ENCODE results near the gene PRDM11.

PRDM11 gene

GRCh38 chr11:45169310-45170072 lies 23.1 kb downstream of the PRDM11 start:
- H3K4me3 Mint-ChIP-seq = no peak overlapping the region
- no peaks in the 10 kb centered on the region for H3K9me3 Mint-ChIP-seq
- no peaks in the 10 kb centered on the region for H3K36me3 Mint-ChIP-seq (ENCODE audit: low read depth)
- H3K4me1 Mint-ChIP-seq (ENCODE audit: low read depth) = no peaks in the 10 kb centered on the region
- no peaks in the 10 kb centered on the region for H3K27me3 Mint-ChIP-seq (ENCODE audit: low read depth)
- no peak overlapping the region for H3K27ac Mint-ChIP-seq

DNA sequence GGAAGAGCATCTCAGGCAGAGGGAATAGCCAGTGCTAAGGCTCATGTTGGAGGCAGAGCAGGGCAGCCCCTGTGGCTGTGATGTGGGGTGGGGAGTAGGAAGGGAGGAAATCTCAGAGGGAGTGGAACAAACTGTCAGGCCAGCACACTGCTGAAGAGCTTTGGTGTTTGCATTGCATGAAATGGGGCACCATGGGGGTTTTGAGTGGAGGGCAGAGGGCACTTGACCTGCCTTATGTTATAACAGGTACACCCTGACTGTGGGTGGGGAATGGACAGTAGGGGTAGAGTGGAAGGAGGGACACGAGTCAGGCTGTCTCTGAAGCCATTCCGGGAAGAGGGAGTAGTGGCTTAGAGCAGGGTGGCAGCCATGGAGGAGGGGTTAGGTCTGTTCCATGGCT lies 24.0 kb downstream of the PRDM11 start:
- Mint-ChIP-seq H3K4me1 (ENCODE audit: low read depth) (no peaks in the 10 kb centered on the region), H3K27me3 (ENCODE audit: low read depth) (peaks cover 3% of the 10 kb centered on the region)

DNA sequence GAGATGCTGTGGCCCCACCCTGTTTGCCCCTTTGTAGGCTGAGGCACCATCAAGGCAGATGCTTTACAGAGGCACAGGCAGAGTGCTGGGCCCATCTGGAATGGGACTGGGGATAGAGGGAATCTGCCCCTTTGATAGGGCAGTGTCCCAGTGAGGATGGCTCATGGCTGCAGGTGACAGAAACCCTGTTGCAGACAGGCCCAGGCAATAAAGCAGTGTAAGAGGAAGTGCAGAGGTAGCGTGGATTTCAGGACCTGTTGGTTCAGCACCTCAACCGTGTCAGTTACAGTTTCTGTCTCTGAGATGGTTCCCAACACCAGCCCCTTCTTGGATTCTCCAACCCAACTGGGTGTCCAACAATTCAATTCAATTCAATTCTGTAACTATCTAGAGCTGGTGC lies 25.1 kb downstream of the PRDM11 start:
- Mint-ChIP-seq H3K36me3 (ENCODE audit: low read depth) (no peaks in the 10 kb centered on the region), H3K4me1 (ENCODE audit: low read depth) (no peaks in the 10 kb centered on the region), H3K27ac (no peak overlapping the region), H3K9me3 (no peaks in the 10 kb centered on the region), H3K27me3 (ENCODE audit: low read depth) (peaks cover 3% of the 10 kb centered on the region), H3K4me3 (no peak overlapping the region)

More for the DNA sequence above, 24.0 kb downstream of the PRDM11 start:
- no peak overlapping the region for H3K4me3 Mint-ChIP-seq
- no peaks in the 10 kb centered on the region for H3K9me3 Mint-ChIP-seq
- H3K27ac Mint-ChIP-seq = no peak overlapping the region
- no peaks in the 10 kb centered on the region for H3K36me3 Mint-ChIP-seq (ENCODE audit: low read depth)

DNA sequence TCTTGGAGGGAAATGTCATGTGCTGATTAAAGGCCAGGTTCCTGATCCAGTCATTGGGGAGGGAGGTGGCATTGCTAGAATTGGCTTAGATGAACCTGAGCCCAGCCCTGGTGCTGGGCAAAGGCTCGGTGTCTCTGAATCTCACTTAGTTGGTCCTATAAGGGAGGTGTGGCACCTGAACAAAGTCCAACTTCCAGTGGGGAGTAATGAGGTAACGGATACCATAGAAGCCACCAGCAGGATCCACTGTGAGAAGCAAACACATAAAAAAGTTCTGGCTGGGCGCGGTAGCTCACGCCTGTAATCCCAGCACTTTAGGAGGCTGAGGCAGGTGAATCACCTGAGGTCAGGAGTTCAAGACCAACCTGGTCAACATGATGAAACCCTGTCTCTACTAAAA lies 26.6 kb downstream of the PRDM11 start:
- H3K27me3 Mint-ChIP-seq (ENCODE audit: low read depth) = peaks cover 12% of the 10 kb centered on the region
- no peak overlapping the region for H3K4me3 Mint-ChIP-seq
- H3K36me3 Mint-ChIP-seq (ENCODE audit: low read depth) = no peaks in the 10 kb centered on the region
- H3K27ac Mint-ChIP-seq = no peak overlapping the region
- no peaks in the 10 kb centered on the region for H3K9me3 Mint-ChIP-seq
- H3K4me1 Mint-ChIP-seq (ENCODE audit: low read depth) = no peaks in the 10 kb centered on the region

DNA sequence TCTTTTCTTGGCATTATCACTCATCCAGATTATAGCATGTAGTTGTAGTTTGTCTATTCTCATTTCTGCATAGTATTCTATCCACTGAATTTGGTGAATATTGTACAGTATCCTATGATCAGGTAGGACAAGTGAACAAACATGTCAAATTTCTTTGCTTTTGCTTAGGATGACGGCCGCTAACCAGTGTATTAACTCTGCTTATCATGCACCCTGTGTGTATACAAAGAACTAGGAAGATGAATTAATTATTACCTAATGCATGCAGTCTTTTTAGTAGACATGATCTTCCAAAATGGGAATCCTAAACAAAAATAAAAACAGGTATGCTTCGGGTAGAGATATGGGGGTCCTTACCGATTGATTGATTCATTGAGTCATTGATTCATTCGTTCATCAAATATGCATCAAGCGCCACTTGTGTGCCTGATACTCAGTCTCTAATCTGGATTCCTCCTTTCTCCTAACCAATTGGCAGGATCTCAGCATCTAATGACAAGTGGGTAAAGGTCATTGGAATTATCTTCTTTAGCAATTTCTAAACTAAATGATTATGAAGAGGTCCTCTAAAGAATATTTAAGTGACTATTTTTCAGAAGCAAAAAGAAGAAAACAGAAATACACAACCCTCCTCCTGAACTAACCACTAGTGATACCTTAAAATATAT lies 27.9 kb downstream of the PRDM11 start:
- H3K4me1 Mint-ChIP-seq (ENCODE audit: low read depth) = no peaks in the 10 kb centered on the region

DNA sequence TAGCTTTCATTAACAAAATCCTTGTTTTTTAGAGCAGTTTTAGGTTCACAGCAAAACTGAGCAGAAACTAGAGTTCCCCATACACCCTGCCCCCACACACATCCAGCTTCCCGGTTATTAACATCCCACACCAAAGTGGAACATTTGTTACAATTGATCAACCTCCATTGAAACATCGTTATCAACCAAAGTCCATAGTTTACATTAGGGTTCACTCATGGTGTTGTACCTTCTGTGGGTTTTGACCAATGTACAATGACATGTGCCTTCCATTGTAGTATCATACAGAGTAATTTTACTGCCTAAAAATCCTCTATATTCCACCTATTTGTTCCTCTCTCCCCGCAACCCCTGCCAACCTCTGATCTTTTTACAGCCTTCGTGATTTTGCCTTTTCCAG lies 28.5 kb downstream of the PRDM11 start:
- Mint-ChIP-seq H3K9me3 (no peaks in the 10 kb centered on the region), H3K4me3 (no peak overlapping the region), H3K36me3 (ENCODE audit: low read depth) (no peaks in the 10 kb centered on the region), H3K4me1 (ENCODE audit: low read depth) (no peaks in the 10 kb centered on the region), H3K27ac (no peak overlapping the region), H3K27me3 (ENCODE audit: low read depth) (peaks cover 31% of the 10 kb centered on the region)

More for the DNA sequence above, 27.9 kb downstream of the PRDM11 start:
- Mint-ChIP-seq H3K4me3 (no peak overlapping the region), H3K36me3 (ENCODE audit: low read depth) (no peaks in the 10 kb centered on the region), H3K27ac (no peak overlapping the region), H3K9me3 (no peaks in the 10 kb centered on the region), H3K27me3 (ENCODE audit: low read depth) (peaks cover 24% of the 10 kb centered on the region)

- Mint-ChIP-seq H3K27me3 (ENCODE audit: low read depth) (peaks cover 41% of the 10 kb centered on the region), H3K4me3 (no peak overlapping the region), H3K4me1 (ENCODE audit: low read depth) (no peaks in the 10 kb centered on the region), H3K36me3 (ENCODE audit: low read depth) (no peaks in the 10 kb centered on the region), H3K9me3 (no peaks in the 10 kb centered on the region), H3K27ac (no peak overlapping the region)
These were observed 30.6 kb downstream of the PRDM11 start for GRCh38 chr11:45176996-45177395.

DNA sequence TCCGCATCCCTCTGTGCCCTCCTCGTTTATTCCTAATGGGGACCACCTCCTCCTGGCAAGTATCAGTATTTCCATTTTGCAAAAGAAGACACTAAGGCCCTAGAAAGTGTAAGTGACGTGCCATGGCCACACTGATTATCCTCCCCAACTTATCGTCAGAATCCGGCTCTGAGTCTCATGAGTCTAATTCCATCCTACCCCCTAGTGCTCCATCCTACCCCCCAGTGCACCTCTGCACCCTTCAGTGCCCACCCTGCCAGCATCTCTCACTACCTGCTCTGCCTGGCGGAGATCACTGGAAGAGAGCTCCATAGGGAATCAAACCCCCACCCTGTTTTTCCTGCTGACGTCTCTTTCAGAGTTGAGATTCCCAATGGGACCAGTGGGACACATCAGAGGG lies 31.8 kb downstream of the PRDM11 start:
- peaks cover 44% of the 10 kb centered on the region for H3K27me3 Mint-ChIP-seq (ENCODE audit: low read depth)
- H3K4me1 Mint-ChIP-seq (ENCODE audit: low read depth) = no peaks in the 10 kb centered on the region
- H3K4me3 Mint-ChIP-seq = no peak overlapping the region
- no peaks in the 10 kb centered on the region for H3K9me3 Mint-ChIP-seq
- no peak overlapping the region for H3K27ac Mint-ChIP-seq
- H3K36me3 Mint-ChIP-seq (ENCODE audit: low read depth) = no peaks in the 10 kb centered on the region

- Mint-ChIP-seq H3K4me3 (no peak overlapping the region), H3K4me1 (ENCODE audit: low read depth) (no peaks in the 10 kb centered on the region), H3K36me3 (ENCODE audit: low read depth) (no peaks in the 10 kb centered on the region), H3K27me3 (ENCODE audit: low read depth) (peaks cover 44% of the 10 kb centered on the region), H3K9me3 (no peaks in the 10 kb centered on the region), H3K27ac (no peak overlapping the region)
These were observed 32.6 kb downstream of the PRDM11 start for GRCh38 chr11:45178890-45179671.

DNA sequence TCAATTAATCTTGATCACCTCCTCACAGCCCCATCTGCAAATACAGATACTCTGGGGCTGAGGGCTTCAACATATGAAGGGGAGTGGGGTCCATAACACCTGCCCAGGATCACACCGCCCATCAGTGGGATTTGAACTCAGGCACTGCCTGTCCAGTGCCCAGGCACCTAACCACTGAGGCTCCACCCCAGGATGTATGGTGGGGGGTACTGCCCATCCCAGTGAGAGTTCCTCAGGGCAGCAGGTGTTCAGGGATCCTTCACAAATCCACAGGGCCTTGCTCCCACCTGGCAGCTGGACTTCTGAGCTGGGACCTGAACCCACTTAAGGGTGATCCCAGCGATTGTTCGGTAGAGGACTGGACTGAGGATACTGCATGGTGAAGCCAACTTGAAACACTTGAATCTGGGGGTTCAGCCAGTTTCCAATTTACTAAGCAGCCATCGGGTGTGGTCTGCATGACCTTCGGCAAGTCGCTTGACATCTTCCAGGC lies 33.3 kb downstream of the PRDM11 start:
- Mint-ChIP-seq H3K4me3 (peak overlapping the region; percentile 26), H3K4me1 (ENCODE audit: low read depth) (no peaks in the 10 kb centered on the region), H3K36me3 (ENCODE audit: low read depth) (no peaks in the 10 kb centered on the region), H3K27ac (no peak overlapping the region), H3K9me3 (no peaks in the 10 kb centered on the region), H3K27me3 (ENCODE audit: low read depth) (peaks cover 44% of the 10 kb centered on the region)

- H3K4me3 Mint-ChIP-seq = peak overlapping the region; percentile 26
- H3K27ac Mint-ChIP-seq = no peak overlapping the region
- no peaks in the 10 kb centered on the region for H3K9me3 Mint-ChIP-seq
- H3K36me3 Mint-ChIP-seq (ENCODE audit: low read depth) = no peaks in the 10 kb centered on the region
- peaks cover 41% of the 10 kb centered on the region for H3K27me3 Mint-ChIP-seq (ENCODE audit: low read depth)
- no peaks in the 10 kb centered on the region for H3K4me1 Mint-ChIP-seq (ENCODE audit: low read depth)
These were observed 33.9 kb downstream of the PRDM11 start for GRCh38 chr11:45180179-45180847.

DNA sequence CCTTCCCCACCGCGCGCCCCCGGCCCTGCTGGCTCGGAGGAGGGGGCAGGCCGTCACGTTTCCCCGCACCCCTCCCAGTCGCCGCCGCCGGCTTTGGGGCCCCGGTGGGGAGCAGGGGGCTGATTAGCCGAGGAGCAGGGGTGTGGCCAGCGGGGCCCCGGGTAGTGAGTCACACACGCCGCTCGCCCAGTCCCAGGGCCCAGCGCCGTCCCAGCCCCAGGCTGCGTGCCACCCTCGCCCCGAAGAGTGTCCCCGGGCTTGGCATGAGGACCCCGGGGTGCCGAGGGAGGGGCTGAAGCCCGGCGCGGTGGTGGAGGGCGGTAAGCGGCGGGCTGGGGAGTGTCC lies 34.4 kb downstream of the PRDM11 start:
- Mint-ChIP-seq H3K27me3 (ENCODE audit: low read depth) (peaks cover 41% of the 10 kb centered on the region), H3K4me3 (no peak overlapping the region), H3K9me3 (no peaks in the 10 kb centered on the region), H3K4me1 (ENCODE audit: low read depth) (no peaks in the 10 kb centered on the region), H3K36me3 (ENCODE audit: low read depth) (no peaks in the 10 kb centered on the region), H3K27ac (no peak overlapping the region)

DNA sequence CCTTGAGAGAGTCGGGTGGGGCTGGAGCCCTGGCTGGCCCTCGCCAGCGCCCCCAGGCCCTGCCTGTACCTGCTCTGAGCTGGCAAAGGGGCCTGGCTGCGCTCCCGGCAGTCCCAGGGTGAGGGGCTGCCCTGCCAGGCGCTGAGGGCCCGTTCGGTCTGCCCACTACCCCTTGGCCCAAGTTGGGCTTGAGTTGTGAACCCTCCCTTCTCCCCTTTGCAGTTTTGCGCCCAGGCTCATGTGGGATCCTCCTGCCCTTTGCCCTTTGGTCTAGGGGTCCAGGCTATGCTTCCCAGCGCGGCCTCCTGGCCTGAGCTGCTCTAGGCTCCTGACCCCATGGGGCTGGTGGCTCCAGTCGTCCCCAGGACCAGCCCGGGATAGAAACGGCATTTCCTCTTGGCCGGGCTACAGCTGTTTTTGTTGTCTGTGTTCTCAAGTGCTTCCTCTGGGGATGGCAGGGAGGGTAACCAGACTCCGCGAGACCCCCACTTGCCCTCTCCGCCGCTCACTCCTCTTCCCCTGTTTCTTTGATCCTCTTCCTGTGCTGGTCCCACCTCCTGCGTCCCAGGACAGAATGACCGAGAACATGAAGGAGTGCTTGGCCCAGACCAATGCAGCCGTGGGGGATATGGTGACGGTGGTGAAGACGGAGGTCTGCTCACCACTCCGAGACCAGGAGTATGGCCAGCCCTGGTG lies 34.9 kb downstream of the PRDM11 start:
- Mint-ChIP-seq H3K27me3 (ENCODE audit: low read depth) (peaks cover 41% of the 10 kb centered on the region), H3K9me3 (no peaks in the 10 kb centered on the region), H3K36me3 (ENCODE audit: low read depth) (no peaks in the 10 kb centered on the region), H3K4me1 (ENCODE audit: low read depth) (no peaks in the 10 kb centered on the region), H3K27ac (no peak overlapping the region), H3K4me3 (no peak overlapping the region)
